SK-N-SH treated with all-trans-retinoic acid at 6 μM for 48 hours (cell line): ENCODE results near the gene CRIP2.

Source experiments
- ARNTL ChIP-seq: fragments of 450-650 bp; formaldehyde crosslinking; IDR thresholded peaks from 2 replicates; pipeline ENCODE4 v1.5.0; 2020; ENCODE audit warnings: low read depth, mild to moderate bottlenecking, moderate library complexity, borderline replicate concordance
- ESRRG ChIP-seq: fragments of 250-450 bp; sonication (Bioruptor Pico); IDR thresholded peaks from 2 replicates; pipeline ENCODE4 v1.6.1; 2021; ENCODE audit warnings: mild to moderate bottlenecking
- ISL1 ChIP-seq: fragments of 250-450 bp; sonication (Bioruptor Pico); IDR thresholded peaks from 2 replicates; pipeline ENCODE4 v2.1.2; 2022; ENCODE audit warnings: mild to moderate bottlenecking, moderate library complexity
- OSR1 ChIP-seq: fragments of 250-450 bp; sonication (Bioruptor Pico); IDR thresholded peaks from 2 replicates; pipeline ENCODE4 v1.8.0; 2022; ENCODE audit warnings: moderate library complexity, mild to moderate bottlenecking, inconsistent platforms
- SNAI2 ChIP-seq: fragments of 250-450 bp; sonication (Bioruptor Pico); IDR thresholded peaks from 2 replicates; pipeline ENCODE4 v1.5.0; 2020; ENCODE audit warnings: mild to moderate bottlenecking, moderate library complexity
- TOX ChIP-seq: fragments of 250-450 bp; sonication (Bioruptor Pico); IDR thresholded peaks from 2 replicates; pipeline ENCODE4 v1.8.0; 2021; ENCODE audit warnings: mild to moderate bottlenecking, moderate library complexity, borderline replicate concordance
- ZFP30 ChIP-seq: fragments of 450-650 bp; formaldehyde crosslinking; IDR thresholded peaks from 2 replicates; pipeline ENCODE4 v1.5.0; 2022; ENCODE audit warnings: mild to moderate bottlenecking, moderate library complexity
- TF ChIP-seq, protein P1 (sequence below): fragments of 250-450 bp; sonication (Bioruptor Pico); IDR thresholded peaks from 2 replicates; pipeline ENCODE4 v1.8.0; 2020; ENCODE audit warnings: mild to moderate bottlenecking, moderate library complexity, borderline replicate concordance
- TF ChIP-seq, protein P2 (sequence below): fragments of 250-450 bp; sonication (Bioruptor Pico); IDR thresholded peaks from 2 replicates; pipeline ENCODE4 v1.8.0; 2021; ENCODE audit warnings: low read depth, mild to moderate bottlenecking, moderate library complexity, borderline replicate concordance

DNA sequence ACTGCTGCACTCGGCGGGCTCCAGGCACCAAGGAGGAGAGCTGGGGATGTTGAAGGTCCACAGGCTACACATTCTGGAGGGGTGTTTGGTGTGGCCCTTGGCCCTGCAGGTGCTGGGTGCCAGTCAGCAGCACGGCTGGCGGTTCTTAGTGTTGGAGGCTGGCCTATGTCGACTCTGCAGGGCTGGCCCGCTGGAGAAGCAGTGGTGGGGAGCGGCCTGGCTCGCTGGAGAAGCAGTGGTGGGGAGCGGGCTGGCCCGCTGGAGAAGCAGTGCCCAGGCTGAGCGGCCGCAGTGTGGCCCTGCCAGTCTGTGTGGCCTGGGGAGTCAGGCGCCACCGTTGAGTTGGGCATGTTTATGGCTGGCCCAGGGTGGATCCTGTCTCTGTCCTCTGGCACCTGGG lies 27.6 kb upstream of the CRIP2 start:
- TF ChIP-seq ARNTL (CRISPR knock-in tag) = no peak
- no peak for TF ChIP-seq TOX (CRISPR knock-in tag)
- TF ChIP-seq, protein P1, sequence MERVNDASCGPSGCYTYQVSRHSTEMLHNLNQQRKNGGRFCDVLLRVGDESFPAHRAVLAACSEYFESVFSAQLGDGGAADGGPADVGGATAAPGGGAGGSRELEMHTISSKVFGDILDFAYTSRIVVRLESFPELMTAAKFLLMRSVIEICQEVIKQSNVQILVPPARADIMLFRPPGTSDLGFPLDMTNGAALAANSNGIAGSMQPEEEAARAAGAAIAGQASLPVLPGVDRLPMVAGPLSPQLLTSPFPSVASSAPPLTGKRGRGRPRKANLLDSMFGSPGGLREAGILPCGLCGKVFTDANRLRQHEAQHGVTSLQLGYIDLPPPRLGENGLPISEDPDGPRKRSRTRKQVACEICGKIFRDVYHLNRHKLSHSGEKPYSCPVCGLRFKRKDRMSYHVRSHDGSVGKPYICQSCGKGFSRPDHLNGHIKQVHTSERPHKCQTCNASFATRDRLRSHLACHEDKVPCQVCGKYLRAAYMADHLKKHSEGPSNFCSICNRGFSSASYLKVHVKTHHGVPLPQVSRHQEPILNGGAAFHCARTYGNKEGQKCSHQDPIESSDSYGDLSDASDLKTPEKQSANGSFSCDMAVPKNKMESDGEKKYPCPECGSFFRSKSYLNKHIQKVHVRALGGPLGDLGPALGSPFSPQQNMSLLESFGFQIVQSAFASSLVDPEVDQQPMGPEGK = no peak
- no peak for TF ChIP-seq SNAI2 (CRISPR knock-in tag)
- TF ChIP-seq OSR1 (CRISPR knock-in tag) = no peak
- no peak for TF ChIP-seq ZFP30
- TF ChIP-seq, protein P2, sequence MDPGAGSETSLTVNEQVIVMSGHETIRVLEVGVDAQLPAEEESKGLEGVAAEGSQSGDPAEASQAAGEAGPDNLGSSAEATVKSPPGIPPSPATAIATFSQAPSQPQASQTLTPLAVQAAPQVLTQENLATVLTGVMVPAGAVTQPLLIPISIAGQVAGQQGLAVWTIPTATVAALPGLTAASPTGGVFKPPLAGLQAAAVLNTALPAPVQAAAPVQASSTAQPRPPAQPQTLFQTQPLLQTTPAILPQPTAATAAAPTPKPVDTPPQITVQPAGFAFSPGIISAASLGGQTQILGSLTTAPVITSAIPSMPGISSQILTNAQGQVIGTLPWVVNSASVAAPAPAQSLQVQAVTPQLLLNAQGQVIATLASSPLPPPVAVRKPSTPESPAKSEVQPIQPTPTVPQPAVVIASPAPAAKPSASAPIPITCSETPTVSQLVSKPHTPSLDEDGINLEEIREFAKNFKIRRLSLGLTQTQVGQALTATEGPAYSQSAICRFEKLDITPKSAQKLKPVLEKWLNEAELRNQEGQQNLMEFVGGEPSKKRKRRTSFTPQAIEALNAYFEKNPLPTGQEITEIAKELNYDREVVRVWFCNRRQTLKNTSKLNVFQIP (CRISPR knock-in tag) = no peak
- no peak for TF ChIP-seq ISL1 (CRISPR knock-in tag)
- TF ChIP-seq ESRRG (CRISPR knock-in tag) = no peak
